B cell (primary cell): ENCODE measurements around the gene PALLD. TPM values are rescaled to one million over a fixed set of nuclear protein-coding genes. Genes with fewer than 3 reads are reported as not detected.

Experiments used
- ATAC-seq: fragments of 200-7000 bp; cut with Tn5 transposase; one replicate; pipeline ENCODE4 v1.10.0; 2021; ENCODE audit warnings: low read depth, mild to moderate bottlenecking, moderate number of reproducible peaks, moderate library complexity
- CTCF ChIA-PET: fragments of 350-600 bp; sonication (Branson Sonifier 250); formaldehyde crosslinking; loops from one replicate; lab custom pipeline; 2021; ENCODE audit warnings: antibody characterized with exemption, inconsistent platforms; lab: Charles Lee
- POLR2A ChIA-PET: fragments of 350-600 bp; sonication (Branson Sonifier 250); formaldehyde crosslinking; loops from one replicate; lab custom pipeline; 2021; ENCODE audit warnings: antibody characterized with exemption; lab: Charles Lee
- DNase-seq: peaks from one replicate; pipeline ENCODE4 v3.0.0; 2013
- H2AFZ ChIP-seq: 2 replicates; pipeline ENCODE4 v1.6.1; 2012; ENCODE audit warnings: mild to moderate bottlenecking, low read depth, low read length; ENCODE audit not compliant: insufficient read depth, poor library complexity, severe bottlenecking
- H3K27ac ChIP-seq, 2 donors: 1 replicate in 1 of 2; 2 replicates in 1 of 2; pipeline ENCODE4 v1.5.1; 2012 to 2013; ENCODE audit warnings: low read length in 2 of 2, mild to moderate bottlenecking in 2 of 2, moderate library complexity in 1 of 2
- H3K27me3 ChIP-seq, 4 experiments: fragments of 200-600 bp in 1 of 4; sonication (generic) in 1 of 4; replicated peaks in 1 of 4; 1 replicate in 2 of 4; 2 replicates in 2 of 4; pipeline versions ENCODE4 v1.6.1 to v1.7.0; 2013 to 2016; ENCODE audit warnings: low read length in 3 of 4, mild to moderate bottlenecking in 2 of 4, mixed read lengths in 1 of 4, moderate library complexity in 1 of 4; ENCODE audit not compliant: insufficient read depth in 4 of 4, control insufficient read depth in 3 of 4; ENCODE audit errors: control extremely low read depth in 1 of 4
- H3K36me3 ChIP-seq, 2 experiments: replicated peaks in 1 of 2; 1 replicate in 1 of 2; 2 replicates in 1 of 2; pipeline versions ENCODE4 v1.6.1 to v1.7.1; 2013; ENCODE audit warnings: low read length in 1 of 2; ENCODE audit not compliant: insufficient read depth in 2 of 2, control insufficient read depth in 1 of 2; ENCODE audit errors: control extremely low read depth in 1 of 2, extremely low read depth in 1 of 2
- H3K4me1 ChIP-seq, 2 donors: fragments of 200-600 bp in 1 of 2; sonication (generic) in 1 of 2; 1 replicate in 1 of 2; 2 replicates in 1 of 2; pipeline versions ENCODE4 v1.5.1 to v1.6.1; 2013 to 2017; ENCODE audit warnings: low read length in 2 of 2; ENCODE audit not compliant: control insufficient read depth in 2 of 2, insufficient read depth in 2 of 2
- H3K4me2 ChIP-seq: replicated peaks from 2 replicates; pipeline ENCODE3; 2012; ENCODE audit warnings: mild to moderate bottlenecking, low read depth, low read length; ENCODE audit not compliant: poor library complexity, severe bottlenecking
- H3K4me3 ChIP-seq, 5 experiments: fragments of 200-600 bp in 1 of 5; sonication (generic) in 1 of 5; 1 replicate in 3 of 5; 2 replicates in 2 of 5; pipeline versions ENCODE4 v1.5.1 to v1.7.0; 2011 to 2016; ENCODE audit warnings: low read length in 4 of 5, mild to moderate bottlenecking in 4 of 5, low read depth in 2 of 5, control low read depth in 1 of 5, moderate library complexity in 1 of 5; ENCODE audit not compliant: insufficient read depth in 1 of 5; ENCODE audit errors: control extremely low read depth in 1 of 5, extremely low read depth in 1 of 5
- H3K79me2 ChIP-seq: fragments of 200-600 bp; sonication (generic); one replicate; pipeline ENCODE4 v1.6.0; 2016; ENCODE audit warnings: low read length; ENCODE audit not compliant: control insufficient read depth, insufficient read depth
- H3K9ac ChIP-seq: fragments of 200-600 bp; sonication (generic); 2 replicates; pipeline ENCODE4 v1.6.1; 2017; ENCODE audit warnings: mild to moderate bottlenecking, low read length, moderate library complexity
- H3K9me3 ChIP-seq, 3 donors: one replicate each; pipeline versions ENCODE4 v1.6.1 to v1.7.1; 2013; ENCODE audit warnings: low read length in 2 of 3; ENCODE audit not compliant: control insufficient read depth in 2 of 3, insufficient read depth in 1 of 3; ENCODE audit errors: control extremely low read depth in 1 of 3
- H4K20me1 ChIP-seq: 2 replicates; pipeline ENCODE4 v1.6.0; 2012; ENCODE audit warnings: mild to moderate bottlenecking, low read length; ENCODE audit not compliant: insufficient read depth, control insufficient read depth, poor library complexity, severe bottlenecking
- H3K27ac Mint-ChIP-seq: one replicate; pipeline ENCODE4 v1.8.0; 2021; ENCODE audit warnings: mixed read lengths
- H3K27me3 Mint-ChIP-seq: one replicate; pipeline ENCODE4 v1.8.0; 2021; ENCODE audit warnings: mixed read lengths
- H3K4me1 Mint-ChIP-seq: one replicate; pipeline ENCODE4 v1.8.0; 2021; ENCODE audit warnings: mixed read lengths
- H3K4me3 Mint-ChIP-seq: one replicate; pipeline ENCODE4 v1.8.0; 2021; ENCODE audit warnings: mixed read lengths
- H3K9me3 Mint-ChIP-seq: one replicate; pipeline ENCODE4 v1.8.0; 2022; ENCODE audit warnings: mixed read lengths; ENCODE audit not compliant: insufficient read depth
- CTCF ChIP-seq: fragments of 200-600 bp; IDR thresholded peaks from one replicate; pipeline ENCODE4 v1.8.0; 2022; ENCODE audit warnings: antibody characterized with exemption, mild to moderate bottlenecking
- EZH2 ChIP-seq: IDR thresholded peaks from 2 replicates; pipeline ENCODE4 v1.6.1; 2012; ENCODE audit warnings: borderline replicate concordance, low read depth, mild to moderate bottlenecking, moderate library complexity, low read length; ENCODE audit not compliant: insufficient read depth, poor library complexity, severe bottlenecking
- WGBS: methylation state at CpG from one replicate; pipeline ENCODE4 v1.1.5; 2013; ENCODE audit warnings: missing lambda C conversion rate; ENCODE audit not compliant: insufficient coverage; 5-methylcytosine and 5-hydroxymethylcytosine counted together
- intact Hi-C: fragments of 100-400 bp; cut with micrococcal nuclease; formaldehyde crosslinking; loops from one replicate; pipeline ENCODE4 v1.10.0; 2022
- polyA plus RNA-seq: library from polyadenylated mRNA; depleted of rRNA; stranded (reverse); fragments of >200 nt; gene quantifications from 2 replicates; pipeline ENCODE4 v1.2.3, GENCODE V29; 2012
- total RNA-seq, 2 donors: library from RNA; stranded (reverse); fragments of 120-200 nt in 1 of 2; gene quantifications; 1 replicate in 1 of 2; 2 replicates in 1 of 2; pipeline versions ENCODE4 v1.2.3 to v1.2.4, GENCODE V29; 2013 to 2022

The PALLD gene
- total and polyA plus RNA-seq, 2 donors (not counting 1 experiment from before 2014, with no cell fraction given), result 0.63 to 0.71 TPM

GRCh38 chr4:168868802-168869201 is 371.9 kb downstream of the PALLD start:
- WGBS, result 100% methylated on average over 1 of the region's 5 CpGs
- H3K27me3 ChIP-seq, result no peaks in the 10 kb centered on the region
- no peaks in the 10 kb centered on the region for H3K79me2 ChIP-seq
- Mint-ChIP-seq H3K9me3 (no peaks in the 10 kb centered on the region), H3K4me3 (no peak overlapping the region), H3K27me3 (peaks cover 6% of the 10 kb centered on the region), H3K27ac (no peak overlapping the region), H3K4me1 (no peaks in the 10 kb centered on the region)
- intact Hi-C loops, result no loop called here
- no peak overlapping the region for H3K27ac ChIP-seq
- POLR2A ChIA-PET, result no interaction called here
- no peak overlapping the region for H3K4me3 ChIP-seq
- no peak for ATAC-seq
- no peak overlapping the region for H3K9ac ChIP-seq
- H3K4me1 ChIP-seq, result no peaks in the 10 kb centered on the region
- CTCF ChIA-PET, result no interaction called here
- TF ChIP-seq EZH2, result no peak
- TF ChIP-seq CTCF, result no peak
- H3K4me2 ChIP-seq, result no peak overlapping the region
- no peaks in the 10 kb centered on the region for H3K36me3 ChIP-seq
- no peak for DNase-seq
- no peaks in the 10 kb centered on the region for H4K20me1 ChIP-seq
- no peak overlapping the region for H2AFZ ChIP-seq
- no peaks in the 10 kb centered on the region for H3K9me3 ChIP-seq

- DNase-seq, result no peak
- no peak overlapping the region for H2AFZ ChIP-seq
- WGBS, result no CpG with 5 or more reads among the region's 1 CpG
- Mint-ChIP-seq H3K27ac (no peak overlapping the region), H3K27me3 (peaks cover 16% of the 10 kb centered on the region), H3K4me1 (no peaks in the 10 kb centered on the region), H3K4me3 (no peak overlapping the region), H3K9me3 (no peaks in the 10 kb centered on the region)
- H3K79me2 ChIP-seq, result no peaks in the 10 kb centered on the region
- no peaks in the 10 kb centered on the region for H4K20me1 ChIP-seq
- no peaks in the 10 kb centered on the region for H3K9me3 ChIP-seq
- intact Hi-C loops, result no loop called here
- no peak overlapping the region for H3K27ac ChIP-seq
- no peak overlapping the region for H3K4me3 ChIP-seq
- peaks cover 0 to 3% (median 0%) of the 10 kb centered on the region in 4 experiments for H3K27me3 ChIP-seq
- TF ChIP-seq CTCF (no peak), EZH2 (no peak)
- POLR2A ChIA-PET, result no interaction called here
- no peak overlapping the region for H3K4me2 ChIP-seq
- CTCF ChIA-PET, result no interaction called here
- H3K9ac ChIP-seq, result no peak overlapping the region
- no peak for ATAC-seq
- no peaks in the 10 kb centered on the region for H3K4me1 ChIP-seq
- H3K36me3 ChIP-seq, result no peaks in the 10 kb centered on the region
Observed at GRCh38 chr4:168870004-168870403, 373.2 kb downstream of the PALLD start.
